Left ventricle myocardium inferior (tissue), 1 donor: ENCODE measurements around the gene ADAMTS2. TPM values are rescaled to one million over a fixed set of nuclear protein-coding genes. Genes with fewer than 3 reads are reported as not detected.
A peak's percentile ranks its signal among the peaks of the same experiment; 100 is the strongest.

ENCODE experiments used
- DNase-seq: peaks from one replicate; pipeline ENCODE4 v3.0.0-alpha.2; 2020
- H3K27ac ChIP-seq: fragments of 200-600 bp; replicated peaks from 2 replicates; pipeline ENCODE4 v1.8.0; 2021
- H3K27me3 ChIP-seq: fragments of 200-600 bp; 2 replicates; pipeline ENCODE4 v1.8.0; 2021; ENCODE audit warnings: low read depth
- H3K36me3 ChIP-seq: fragments of 200-600 bp; 2 replicates; pipeline ENCODE4 v1.8.0; 2021
- H3K4me1 ChIP-seq: fragments of 200-600 bp; 2 replicates; pipeline ENCODE4 v1.8.0; 2021
- H3K4me3 ChIP-seq: fragments of 200-600 bp; 2 replicates; pipeline ENCODE4 v1.8.0; 2021; ENCODE audit warnings: mild to moderate bottlenecking, moderate library complexity
- H3K9me3 ChIP-seq: fragments of 200-600 bp; replicated peaks from 2 replicates; pipeline ENCODE4 v1.8.0; 2021
- intact Hi-C: fragments of 100-400 bp; cut with micrococcal nuclease; formaldehyde crosslinking; loops from one replicate; pipeline ENCODE4 v1.11.0; 2022
- total RNA-seq: library from RNA; stranded (reverse); fragmentation: NEBNext Ultra II Directional; extraction: Animal tissue kit (Norgen Biotek cat#: 25700); gene quantifications from one replicate; pipeline ENCODE4 v1.2.1, GENCODE V29; 2021
- TF ChIP-seq, protein P1 (sequence below): fragments of 200-600 bp; IDR thresholded peaks from 2 replicates; pipeline ENCODE4 v1.8.0; 2021; ENCODE audit warnings: antibody characterized with exemption, mild to moderate bottlenecking, borderline replicate concordance
- donor health status: DM: no; HTN: yes; CAD: no; lungs with severe emphysema.

ADAMTS2 gene
- total RNA-seq, 1 donor from 2014 or later = 4.6 TPM

DNA sequence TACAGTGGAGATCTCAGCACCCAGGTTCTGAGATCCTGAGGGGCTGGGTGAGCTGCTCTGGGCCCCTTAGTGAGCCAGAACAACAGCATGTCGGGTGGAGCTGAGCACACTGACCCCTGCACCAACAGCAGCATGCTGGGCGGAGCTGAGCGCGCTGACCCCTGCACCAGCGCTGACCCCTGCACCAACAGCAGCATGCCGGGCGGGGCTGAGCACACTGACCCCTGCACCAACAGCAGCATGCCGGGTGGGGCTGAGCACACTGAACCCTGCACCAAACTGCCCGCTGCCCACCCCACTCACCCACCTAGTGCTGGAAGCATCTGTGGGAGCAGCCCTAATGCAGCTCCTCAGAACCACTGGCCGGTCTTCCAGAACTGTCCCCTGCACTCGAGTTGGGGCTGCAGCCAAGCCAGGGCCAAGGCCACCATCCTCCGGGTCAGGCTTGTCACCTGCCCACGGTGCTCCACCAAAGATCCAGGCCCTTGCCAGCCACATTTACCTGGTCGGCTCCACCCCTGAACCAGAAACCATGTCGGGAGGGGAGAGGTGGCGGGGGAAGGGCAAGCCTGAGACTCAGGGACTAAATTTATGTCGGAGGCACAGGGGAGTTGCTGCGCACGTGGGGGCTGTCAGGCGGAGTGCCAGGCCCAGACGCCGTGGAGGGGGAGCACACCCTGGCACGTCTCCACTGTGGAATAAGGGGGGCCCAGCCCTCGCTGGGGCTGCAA is 80.3 kb downstream of the ADAMTS2 start:
- Histone ChIP-seq H3K4me1 (peaks cover 36% of the 10 kb centered on the region), H3K27ac (peak overlapping the region; percentile 68), H3K36me3 (no peaks in the 10 kb centered on the region), H3K9me3 (no peaks in the 10 kb centered on the region), H3K27me3 (peaks cover 13% of the 10 kb centered on the region), H3K4me3 (peak overlapping the region; percentile 46)
- peak; percentile 12 for DNase-seq
- intact Hi-C loops = no loop called here
- TF ChIP-seq, protein P1, sequence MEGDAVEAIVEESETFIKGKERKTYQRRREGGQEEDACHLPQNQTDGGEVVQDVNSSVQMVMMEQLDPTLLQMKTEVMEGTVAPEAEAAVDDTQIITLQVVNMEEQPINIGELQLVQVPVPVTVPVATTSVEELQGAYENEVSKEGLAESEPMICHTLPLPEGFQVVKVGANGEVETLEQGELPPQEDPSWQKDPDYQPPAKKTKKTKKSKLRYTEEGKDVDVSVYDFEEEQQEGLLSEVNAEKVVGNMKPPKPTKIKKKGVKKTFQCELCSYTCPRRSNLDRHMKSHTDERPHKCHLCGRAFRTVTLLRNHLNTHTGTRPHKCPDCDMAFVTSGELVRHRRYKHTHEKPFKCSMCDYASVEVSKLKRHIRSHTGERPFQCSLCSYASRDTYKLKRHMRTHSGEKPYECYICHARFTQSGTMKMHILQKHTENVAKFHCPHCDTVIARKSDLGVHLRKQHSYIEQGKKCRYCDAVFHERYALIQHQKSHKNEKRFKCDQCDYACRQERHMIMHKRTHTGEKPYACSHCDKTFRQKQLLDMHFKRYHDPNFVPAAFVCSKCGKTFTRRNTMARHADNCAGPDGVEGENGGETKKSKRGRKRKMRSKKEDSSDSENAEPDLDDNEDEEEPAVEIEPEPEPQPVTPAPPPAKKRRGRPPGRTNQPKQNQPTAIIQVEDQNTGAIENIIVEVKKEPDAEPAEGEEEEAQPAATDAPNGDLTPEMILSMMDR = no peak

DNA sequence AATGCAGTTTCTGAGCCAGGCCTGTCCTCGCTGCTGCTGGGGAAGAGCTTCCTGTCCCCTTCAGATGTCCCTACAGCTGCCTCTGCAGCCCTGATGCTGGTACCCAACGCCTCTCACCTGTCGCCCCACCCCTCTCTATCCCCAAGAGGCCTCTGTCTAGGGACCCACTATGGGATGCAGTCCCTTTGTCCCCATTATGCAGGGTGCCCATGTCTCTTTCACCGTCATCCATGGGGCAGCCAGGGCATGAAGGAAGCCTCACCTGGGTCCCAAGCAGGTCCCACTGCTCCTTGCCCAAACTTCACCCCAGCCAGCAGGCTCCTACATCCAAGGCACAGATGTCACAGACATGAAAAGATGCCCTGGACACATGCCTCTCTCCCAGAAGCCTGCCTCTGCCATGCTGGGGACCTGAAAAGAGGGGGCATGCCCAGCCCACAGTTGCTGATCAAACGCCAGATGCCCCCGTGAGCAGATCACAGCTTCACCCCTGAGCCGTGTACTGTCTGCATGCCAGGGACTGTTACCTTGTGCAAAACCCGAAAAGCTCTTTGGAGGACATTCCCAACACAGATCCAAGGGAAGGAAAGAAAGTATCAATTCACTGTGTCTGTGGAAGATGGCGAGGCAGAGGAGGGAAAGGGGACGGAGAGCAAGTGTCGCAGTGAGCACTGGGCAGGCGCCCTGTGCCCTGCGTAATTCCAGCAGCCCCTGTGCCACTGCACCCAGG is 81.0 kb downstream of the ADAMTS2 start:
- Histone ChIP-seq H3K36me3 (no peaks in the 10 kb centered on the region), H3K4me3 (no peak overlapping the region), H3K9me3 (no peaks in the 10 kb centered on the region), H3K27ac (no peak overlapping the region), H3K27me3 (peaks cover 13% of the 10 kb centered on the region), H3K4me1 (peaks cover 35% of the 10 kb centered on the region)
- peak; percentile 12 for DNase-seq
- TF ChIP-seq, protein P1 = no peak
- intact Hi-C loops = no loop called here

DNA sequence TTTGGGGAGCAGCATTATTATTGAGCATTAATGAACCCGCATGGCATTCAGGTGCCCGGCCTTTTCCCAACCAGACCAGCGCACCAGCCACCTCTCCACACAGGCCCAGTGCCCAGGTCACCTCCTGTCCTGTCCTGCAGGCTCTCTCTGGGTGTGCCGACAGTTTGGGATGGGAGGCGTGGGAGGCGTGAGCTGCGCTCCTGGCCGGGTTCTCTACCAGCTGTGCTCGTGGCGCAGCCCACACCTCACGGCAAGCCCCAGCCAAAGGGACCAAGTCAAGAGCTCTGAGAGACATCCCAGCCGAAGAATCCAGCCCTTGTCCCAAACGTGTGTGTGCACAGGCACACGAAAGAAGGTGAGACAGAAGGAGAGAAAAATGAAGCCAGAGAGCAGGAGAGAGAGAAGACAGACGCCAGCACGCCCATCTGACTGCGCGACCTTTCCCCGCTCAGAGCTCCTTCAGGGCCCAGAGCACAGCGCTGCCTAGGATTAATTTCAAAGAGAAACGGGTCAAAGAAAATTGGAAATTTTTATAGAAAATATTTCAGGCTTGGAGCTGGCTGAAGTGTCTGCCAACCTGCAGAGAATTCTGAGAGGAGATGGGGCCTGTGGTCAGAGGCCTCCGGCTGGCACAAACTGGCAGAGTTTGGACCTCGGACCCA is 81.7 kb downstream of the ADAMTS2 start:
- intact Hi-C loops = no loop called here
- Histone ChIP-seq H3K4me1 (peaks cover 41% of the 10 kb centered on the region), H3K27me3 (peaks cover 13% of the 10 kb centered on the region), H3K9me3 (no peaks in the 10 kb centered on the region), H3K36me3 (no peaks in the 10 kb centered on the region), H3K4me3 (no peak overlapping the region), H3K27ac (no peak overlapping the region)
- TF ChIP-seq, protein P1 = no peak
- peak; percentile 17 for DNase-seq

DNA sequence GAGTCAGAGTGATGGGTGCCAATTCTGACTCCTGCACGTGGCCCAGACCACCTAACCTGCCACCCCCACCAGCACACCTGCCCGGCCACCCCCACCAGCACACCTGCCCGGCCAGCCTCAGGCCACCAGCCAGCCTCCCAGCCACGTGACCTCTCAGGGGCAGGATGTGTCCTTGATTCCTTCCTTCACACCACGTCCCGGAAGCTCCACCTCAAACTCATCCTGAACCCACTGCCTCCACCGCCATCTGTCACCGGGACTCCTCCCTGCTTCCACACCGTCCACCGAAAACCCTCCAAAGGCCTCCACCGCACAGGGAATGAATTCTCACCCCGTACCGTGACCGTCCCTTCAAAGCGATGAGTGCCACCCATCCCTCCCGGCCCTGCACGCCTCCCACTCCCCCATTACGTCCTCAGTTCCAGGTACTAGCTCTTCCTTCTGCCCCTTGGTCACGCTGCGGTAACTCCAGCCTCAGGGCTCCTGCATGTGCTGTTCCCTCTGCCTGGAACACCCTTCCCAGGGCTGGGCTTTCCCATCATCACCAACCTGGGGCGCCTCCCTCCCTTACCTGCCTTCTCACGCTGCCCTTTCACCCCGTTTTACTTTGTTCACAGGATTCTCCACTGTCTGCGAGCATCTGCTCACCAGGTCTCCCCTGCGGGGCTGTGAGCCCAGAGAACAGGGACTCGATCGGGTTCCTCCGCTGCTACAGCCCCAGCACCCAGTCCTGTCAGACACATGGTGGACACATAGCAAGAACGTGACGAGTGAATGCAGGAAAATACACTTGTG is 82.9 kb downstream of the ADAMTS2 start:
- H3K27me3 ChIP-seq = peaks cover 13% of the 10 kb centered on the region
- H3K36me3 ChIP-seq = no peaks in the 10 kb centered on the region
- H3K4me3 ChIP-seq = no peak overlapping the region
- H3K27ac ChIP-seq = no peak overlapping the region
- intact Hi-C loops = no loop called here
- DNase-seq = no peak
- no peaks in the 10 kb centered on the region for H3K9me3 ChIP-seq
- TF ChIP-seq, protein P1 = no peak
- H3K4me1 ChIP-seq = peaks cover 43% of the 10 kb centered on the region
